Measurements from ENCODE around the gene NHSL2. TPM values are rescaled to one million over a fixed set of nuclear protein-coding genes. Genes with fewer than 3 reads are reported as not detected.
A peak's percentile ranks its signal among the peaks of the same experiment; 100 is the strongest.

The NHSL2 gene
- total RNA-seq, 1 donor from 2014 or later: 6.7 TPM

GRCh38 chrX:72003811-72004750 is 93.4 kb downstream of the NHSL2 start:
- intact Hi-C loops (cut with DNase I): loop anchor here (5.0 kb wide), 1 partner anchor 123 kb away; no protein-coding TSS in a partner anchor
- DNase-seq (ENCODE audit: low spot score): no peak

GRCh38 chrX:72005046-72005445 is 94.4 kb downstream of the NHSL2 start:
- intact Hi-C loops (cut with DNase I): no loop called here
- DNase-seq (ENCODE audit: low spot score): no peak

- intact Hi-C loops (cut with DNase I): no loop called here
Measured at GRCh38 chrX:72006461-72006860, 95.8 kb downstream of the NHSL2 start.

GRCh38 chrX:72009731-72010130 is 99.1 kb downstream of the NHSL2 start:
- no peak for DNase-seq (ENCODE audit: low spot score)
- intact Hi-C loops (cut with DNase I): no loop called here

More at GRCh38 chrX:72006461-72006860, 95.8 kb downstream of the NHSL2 start:
- DNase-seq (ENCODE audit: low spot score): no peak

- DNase-seq (ENCODE audit: low spot score): no peak
- intact Hi-C loops (cut with DNase I): no loop called here
Measured at GRCh38 chrX:72011734-72012133, 101.1 kb downstream of the NHSL2 start.

GRCh38 chrX:72015383-72015782 is 104.7 kb downstream of the NHSL2 start:
- no peak for DNase-seq (ENCODE audit: low spot score)
- intact Hi-C loops (cut with DNase I): no loop called here

GRCh38 chrX:72016881-72017783 is 106.5 kb downstream of the NHSL2 start:
- intact Hi-C loops (cut with DNase I): no loop called here
- no peak for DNase-seq (ENCODE audit: low spot score)

- peak; percentile 91 for DNase-seq (ENCODE audit: low spot score)
- intact Hi-C loops (cut with DNase I): loop anchor here (2.0 kb wide), 2 partner anchors 30 to 108 kb away; no protein-coding TSS in a partner anchor
Measured at GRCh38 chrX:72018277-72019112, 107.8 kb downstream of the NHSL2 start.

- intact Hi-C loops (cut with DNase I): loop anchor here (2.0 kb wide), 2 partner anchors 31 to 107 kb away; no protein-coding TSS in a partner anchor
- DNase-seq (ENCODE audit: low spot score): no peak
Measured at GRCh38 chrX:72019487-72019886, 108.8 kb downstream of the NHSL2 start.

GRCh38 chrX:72020204-72020603 is 109.6 kb downstream of the NHSL2 start:
- DNase-seq (ENCODE audit: low spot score): no peak
- intact Hi-C loops (cut with DNase I): no loop called here

GRCh38 chrX:72020788-72021187 is 110.1 kb downstream of the NHSL2 start:
- intact Hi-C loops (cut with DNase I): no loop called here
- DNase-seq (ENCODE audit: low spot score): no peak

GRCh38 chrX:72021975-72022374 is 111.3 kb downstream of the NHSL2 start:
- no peak for DNase-seq (ENCODE audit: low spot score)
- intact Hi-C loops (cut with DNase I): no loop called here

GRCh38 chrX:72023071-72023470 is 112.4 kb downstream of the NHSL2 start:
- intact Hi-C loops (cut with DNase I): no loop called here
- no peak for DNase-seq (ENCODE audit: low spot score)

- intact Hi-C loops (cut with DNase I): no loop called here
Measured at GRCh38 chrX:72025236-72025770, 114.7 kb downstream of the NHSL2 start.

GRCh38 chrX:72026341-72027023 is 115.8 kb downstream of the NHSL2 start:
- intact Hi-C loops (cut with DNase I): no loop called here
- no peak for DNase-seq (ENCODE audit: low spot score)

More at GRCh38 chrX:72025236-72025770, 114.7 kb downstream of the NHSL2 start:
- no peak for DNase-seq (ENCODE audit: low spot score)

GRCh38 chrX:72027024-72027913 is 116.6 kb downstream of the NHSL2 start:
- intact Hi-C loops (cut with DNase I): no loop called here
- no peak for DNase-seq (ENCODE audit: low spot score)

GRCh38 chrX:72027914-72028307 is 117.3 kb downstream of the NHSL2 start:
- intact Hi-C loops (cut with DNase I): no loop called here
- DNase-seq (ENCODE audit: low spot score): no peak

Data from cardiac septum (tissue), 1 donor.